ENCODE measurements around the gene NCOA7. TPM values are rescaled to one million over a fixed set of nuclear protein-coding genes. Genes with fewer than 3 reads are reported as not detected.

The NCOA7 gene
- 26.2 TPM for total RNA-seq (ENCODE audit: unreplicated experiment)
- long read RNA-seq, partial matches to known transcripts = 1 of 1 reads
- long read RNA-seq, other reads (novel, unspliced or antisense) = 0 of 1 reads

GRCh38 chr6:125790358-125791150 lies at the start of gene NCOA7:
Gene NCOA7 (plus strand): TSS chr6:125790960. CDS start chr6:125815355, 24,395 bp downstream.
- TF ChIP-seq CTCF (IDR thresholded peaks at IDR 0.05; ENCODE audit: unreplicated experiment) = no peak
- DNase-seq (ENCODE audit: low spot score) = peak; percentile 57
- Mint-ChIP-seq H3K4me1 (ENCODE audit: unreplicated experiment) (peaks cover 33% of the 10 kb centered on the region), H3K4me3 (ENCODE audit: unreplicated experiment) (peak within 1 kb of the TSS; percentile 94), H3K36me3 (ENCODE audit: low read depth, unreplicated experiment) (no peaks in the 10 kb centered on the region), H3K9me3 (ENCODE audit: unreplicated experiment) (no peaks in the 10 kb centered on the region), H3K27ac (ENCODE audit: unreplicated experiment) (peak within 1 kb of the TSS; percentile 52), H3K27me3 (ENCODE audit: unreplicated experiment) (peaks cover 2% of the 10 kb centered on the region)

- Mint-ChIP-seq H3K4me3 (ENCODE audit: unreplicated experiment) (no peak overlapping the region), H3K27ac (ENCODE audit: unreplicated experiment) (no peak overlapping the region), H3K4me1 (ENCODE audit: unreplicated experiment) (peaks cover 32% of the 10 kb centered on the region), H3K36me3 (ENCODE audit: low read depth, unreplicated experiment) (no peaks in the 10 kb centered on the region), H3K27me3 (ENCODE audit: unreplicated experiment) (no peaks in the 10 kb centered on the region), H3K9me3 (ENCODE audit: unreplicated experiment) (no peaks in the 10 kb centered on the region)
- TF ChIP-seq CTCF (IDR thresholded peaks at IDR 0.05; ENCODE audit: unreplicated experiment) = no peak
- no peak for DNase-seq (ENCODE audit: low spot score)
These were observed 49.4 kb upstream of the NCOA7 start for GRCh38 chr6:125741336-125741735.

- TF ChIP-seq CTCF (IDR thresholded peaks at IDR 0.05; ENCODE audit: unreplicated experiment) = no peak
- Mint-ChIP-seq H3K4me3 (ENCODE audit: unreplicated experiment) (no peak overlapping the region), H3K27ac (ENCODE audit: unreplicated experiment) (peak overlapping the region; percentile 10), H3K4me1 (ENCODE audit: unreplicated experiment) (peaks cover 38% of the 10 kb centered on the region), H3K36me3 (ENCODE audit: low read depth, unreplicated experiment) (no peaks in the 10 kb centered on the region), H3K27me3 (ENCODE audit: unreplicated experiment) (no peaks in the 10 kb centered on the region), H3K9me3 (ENCODE audit: unreplicated experiment) (no peaks in the 10 kb centered on the region)
- no peak for DNase-seq (ENCODE audit: low spot score)
These were observed 48.7 kb upstream of the NCOA7 start for GRCh38 chr6:125742024-125742423.

GRCh38 chr6:125742464-125743120 lies 48.2 kb upstream of the NCOA7 start:
- no peak overlapping the region for H3K27ac Mint-ChIP-seq (ENCODE audit: unreplicated experiment)
- H3K4me3 Mint-ChIP-seq (ENCODE audit: unreplicated experiment) = no peak overlapping the region

More at GRCh38 chr6:125742464-125743120, 48.2 kb upstream of the NCOA7 start:
- Mint-ChIP-seq H3K36me3 (ENCODE audit: low read depth, unreplicated experiment) (no peaks in the 10 kb centered on the region), H3K4me1 (ENCODE audit: unreplicated experiment) (peaks cover 38% of the 10 kb centered on the region), H3K27me3 (ENCODE audit: unreplicated experiment) (no peaks in the 10 kb centered on the region), H3K9me3 (ENCODE audit: unreplicated experiment) (no peaks in the 10 kb centered on the region)
- no peak for TF ChIP-seq CTCF (IDR thresholded peaks at IDR 0.05; ENCODE audit: unreplicated experiment)
- DNase-seq (ENCODE audit: low spot score) = no peak

All from endothelial cell (in vitro differentiated cells).